Adrenal gland (tissue), 5 donors: ENCODE data around the gene RGCC.

Experiments used
- POLR2A ChIP-seq, 2 donors: fragments of 450-650 bp; IDR thresholded peaks; one replicate each; pipeline ENCODE4 v1.6.1; 2017; ENCODE audit warnings: antibody characterized with exemption in 2 of 2, mild to moderate bottlenecking in 2 of 2, moderate library complexity in 1 of 2
- TF ChIP-seq, protein P1 (sequence below), 6 experiments: fragments of 450-650 bp in 4 of 6; fragments of 200-600 bp in 2 of 6; sonication (generic) in 1 of 6; IDR thresholded peaks; 1 replicate in 5 of 6; 2 replicates in 1 of 6; pipeline versions ENCODE4 v1.5.1 to v1.8.0; 2016 to 2021; ENCODE audit warnings: antibody characterized with exemption in 6 of 6, mild to moderate bottlenecking in 2 of 6, moderate library complexity in 1 of 6
- donor health status: DM: no; HTN: no; CAD: no.

DNA sequence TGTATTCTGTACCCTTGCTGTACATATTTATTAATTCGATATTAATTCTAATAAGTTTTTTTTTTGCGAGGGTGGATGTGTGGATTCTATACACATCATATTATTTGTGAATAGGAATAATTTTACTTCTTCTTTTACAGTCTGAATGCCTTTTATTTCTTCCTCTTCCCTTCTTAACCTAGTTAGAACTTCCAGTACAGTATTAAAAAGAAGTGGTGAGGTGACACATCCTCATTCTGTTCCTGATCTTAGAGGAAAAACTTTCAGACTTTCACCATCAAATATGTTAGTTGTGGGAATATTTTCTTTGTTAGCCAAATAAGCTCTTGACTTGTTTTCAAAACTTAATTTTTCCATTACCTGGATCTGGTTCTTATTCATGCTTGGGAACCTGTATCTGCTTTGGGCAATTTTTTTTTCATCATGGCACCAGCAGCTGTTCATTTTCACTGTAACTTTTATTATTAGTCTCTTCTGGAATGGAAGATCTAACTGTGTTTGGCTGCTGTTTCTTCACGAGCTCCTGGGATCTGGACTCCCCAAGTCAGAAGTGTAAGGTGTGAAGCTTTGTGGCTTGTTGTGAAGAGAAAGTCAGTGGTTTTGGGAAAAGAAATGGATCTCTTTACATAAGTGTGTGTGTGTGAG is 33.1 kb downstream of the RGCC start:
- TF ChIP-seq, protein P1, sequence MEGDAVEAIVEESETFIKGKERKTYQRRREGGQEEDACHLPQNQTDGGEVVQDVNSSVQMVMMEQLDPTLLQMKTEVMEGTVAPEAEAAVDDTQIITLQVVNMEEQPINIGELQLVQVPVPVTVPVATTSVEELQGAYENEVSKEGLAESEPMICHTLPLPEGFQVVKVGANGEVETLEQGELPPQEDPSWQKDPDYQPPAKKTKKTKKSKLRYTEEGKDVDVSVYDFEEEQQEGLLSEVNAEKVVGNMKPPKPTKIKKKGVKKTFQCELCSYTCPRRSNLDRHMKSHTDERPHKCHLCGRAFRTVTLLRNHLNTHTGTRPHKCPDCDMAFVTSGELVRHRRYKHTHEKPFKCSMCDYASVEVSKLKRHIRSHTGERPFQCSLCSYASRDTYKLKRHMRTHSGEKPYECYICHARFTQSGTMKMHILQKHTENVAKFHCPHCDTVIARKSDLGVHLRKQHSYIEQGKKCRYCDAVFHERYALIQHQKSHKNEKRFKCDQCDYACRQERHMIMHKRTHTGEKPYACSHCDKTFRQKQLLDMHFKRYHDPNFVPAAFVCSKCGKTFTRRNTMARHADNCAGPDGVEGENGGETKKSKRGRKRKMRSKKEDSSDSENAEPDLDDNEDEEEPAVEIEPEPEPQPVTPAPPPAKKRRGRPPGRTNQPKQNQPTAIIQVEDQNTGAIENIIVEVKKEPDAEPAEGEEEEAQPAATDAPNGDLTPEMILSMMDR (IDR thresholded peaks at IDR 0.05): no peak
- TF ChIP-seq POLR2A (IDR thresholded peaks at IDR 0.05): no peak
